SK-N-SH (cell line): ENCODE results near the gene EFCAB12. TPM values are rescaled to one million over a fixed set of nuclear protein-coding genes. Genes with fewer than 3 reads are reported as not detected.

Experiments used
- CTCF ChIA-PET: fragments of 300-600, 350-600 bp; formaldehyde crosslinking; extraction: SDS; loops from one replicate; lab custom pipeline; 2021; lab: Yijun Ruan, JAX
- POLR2A ChIA-PET: fragments of 350-600 bp; sonication (Branson Sonifier 250); formaldehyde crosslinking; extraction: SDS; loops from one replicate; lab custom pipeline; 2020; ENCODE audit warnings: antibody characterized with exemption, inconsistent platforms; lab: Yijun Ruan, JAX
- DNase-seq: peaks from one replicate; pipeline ENCODE4 v3.0.0; 2012
- H2AFZ ChIP-seq: fragments of 200-600 bp; sonication (generic); 2 replicates; pipeline ENCODE4 v1.8.1; 2016; ENCODE audit warnings: antibody characterized with exemption, mild to moderate bottlenecking, low read depth
- H3F3A ChIP-seq: fragments of 200-600 bp; sonication (generic); replicated peaks from 2 replicates; pipeline ENCODE3; 2016; ENCODE audit warnings: antibody characterized with exemption, mild to moderate bottlenecking; ENCODE audit not compliant: insufficient read depth
- H3K27ac ChIP-seq, 2 experiments: fragments of 200-500 bp in 1 of 2; fragments of 200-600 bp in 1 of 2; sonication (Bioruptor generic) in 1 of 2; sonication (generic), shearing (Covaris generic) in 1 of 2; 2 replicates each; pipeline versions ENCODE4 v1.5.1 to v1.6.1; 2014 to 2016; ENCODE audit warnings: low read depth in 2 of 2, inconsistent platforms in 1 of 2, low read length in 1 of 2, mild to moderate bottlenecking in 1 of 2, mixed read lengths in 1 of 2
- H3K27me3 ChIP-seq: fragments of 200-600 bp; sonication (generic), shearing (Covaris generic); 2 replicates; pipeline ENCODE4 v1.6.1; 2016; ENCODE audit warnings: mixed run types; ENCODE audit not compliant: insufficient read depth
- H3K36me3 ChIP-seq, 2 experiments: fragments of 200-500 bp in 1 of 2; fragments of 200-600 bp in 1 of 2; sonication (Bioruptor generic) in 1 of 2; sonication (generic) in 1 of 2; replicated peaks in 1 of 2; 2 replicates each; pipeline versions ENCODE3 to v1.5.1; 2014 to 2016; ENCODE audit warnings: low read length in 1 of 2, mild to moderate bottlenecking in 1 of 2; ENCODE audit not compliant: insufficient read depth in 2 of 2, control insufficient read depth in 1 of 2
- H3K4me1 ChIP-seq, 2 experiments: fragments of 200-500 bp in 1 of 2; fragments of 200-600 bp in 1 of 2; sonication (Bioruptor generic) in 1 of 2; sonication (generic), shearing (Covaris generic) in 1 of 2; 2 replicates each; pipeline versions ENCODE4 v1.5.1 to v1.6.1; 2014 to 2016; ENCODE audit warnings: low read depth in 1 of 2, low read length in 1 of 2, mixed run types in 1 of 2; ENCODE audit not compliant: insufficient read depth in 2 of 2, control insufficient read depth in 1 of 2
- H3K4me2 ChIP-seq: fragments of 200-600 bp; sonication (generic), shearing (Covaris generic); 2 replicates; pipeline ENCODE4 v1.6.1; 2017; ENCODE audit warnings: mixed run types
- H3K4me3 ChIP-seq, 2 experiments: fragments of 200-500 bp in 1 of 2; fragments of 200-600 bp in 1 of 2; sonication (Bioruptor generic) in 1 of 2; sonication (generic), shearing (Covaris generic) in 1 of 2; 2 replicates each; pipeline versions ENCODE4 v1.5.1 to v1.8.1; 2014 to 2016; ENCODE audit warnings: low read depth in 2 of 2, inconsistent platforms in 1 of 2, low read length in 1 of 2, mild to moderate bottlenecking in 1 of 2, mixed read lengths in 1 of 2, moderate library complexity in 1 of 2
- H3K79me2 ChIP-seq: fragments of 200-600 bp; sonication (generic); 2 replicates; pipeline ENCODE4 v1.8.1; 2017; ENCODE audit warnings: mild to moderate bottlenecking; ENCODE audit not compliant: insufficient read depth
- H3K9ac ChIP-seq: fragments of 200-600 bp; sonication (generic); 2 replicates; pipeline ENCODE4 v1.6.1; 2017; ENCODE audit warnings: mixed run types
- H3K9me2 ChIP-seq: fragments of 200-600 bp; sonication (generic); 2 replicates; pipeline ENCODE4 v1.6.1; 2017; ENCODE audit warnings: mixed run types
- H3K9me3 ChIP-seq: fragments of 200-600 bp; sonication (generic); 2 replicates; pipeline ENCODE4 v1.6.1; 2017; ENCODE audit warnings: mixed run types, mild to moderate bottlenecking, moderate library complexity
- H4K20me1 ChIP-seq: fragments of 200-600 bp; sonication (generic); 2 replicates; pipeline ENCODE4 v1.6.1; 2017; ENCODE audit warnings: mild to moderate bottlenecking, mixed run types; ENCODE audit not compliant: insufficient read depth
- CHD2 ChIP-seq: fragments of 150-350 bp; IDR thresholded peaks from 2 replicates; pipeline ENCODE4 v1.6.1; 2018; ENCODE audit warnings: low read length; ENCODE audit not compliant: partially characterized antibody
- FOSL2 ChIP-seq: IDR thresholded peaks from 2 replicates; pipeline ENCODE4 v1.4.0; 2012; ENCODE audit warnings: low read depth, mild to moderate bottlenecking, moderate library complexity, borderline replicate concordance
- GATA2 ChIP-seq: sonication (generic); formaldehyde crosslinking; IDR thresholded peaks from 2 replicates; pipeline ENCODE4 v1.5.0; 2020; ENCODE audit warnings: mild to moderate bottlenecking, missing genetic modification reagents
- MXI1 ChIP-seq: IDR thresholded peaks from 2 replicates; pipeline ENCODE4 v1.6.1; 2012; ENCODE audit warnings: mild to moderate bottlenecking, low read depth, low read length, improper control_type of control experiment
- NRF1 ChIP-seq: IDR thresholded peaks from 2 replicates; pipeline ENCODE4 v1.6.1; 2012; ENCODE audit warnings: low read depth, mild to moderate bottlenecking, low read length
- RAD21 ChIP-seq: IDR thresholded peaks from 2 replicates; pipeline ENCODE4 v1.6.1; 2012; ENCODE audit warnings: mild to moderate bottlenecking, low read length
- RFX5 ChIP-seq: IDR thresholded peaks from 2 replicates; pipeline ENCODE4 v1.6.1; 2012; ENCODE audit warnings: mild to moderate bottlenecking, improper control_type of control experiment, low read length
- RXRA ChIP-seq: IDR thresholded peaks from 2 replicates; pipeline ENCODE4 v1.4.0; 2012; ENCODE audit warnings: low read depth, mild to moderate bottlenecking, borderline replicate concordance
- SMC3 ChIP-seq: IDR thresholded peaks from 2 replicates; pipeline ENCODE4 v1.6.1; 2012; ENCODE audit warnings: low read depth, low read length, improper control_type of control experiment
- TAF1 ChIP-seq: IDR thresholded peaks from 2 replicates; pipeline ENCODE4 v1.6.1; 2012; ENCODE audit warnings: low read depth, mild to moderate bottlenecking, low read length, moderate library complexity, borderline replicate concordance
- TEAD4 ChIP-seq: IDR thresholded peaks from 2 replicates; pipeline ENCODE4 v1.4.0; 2012; ENCODE audit warnings: mild to moderate bottlenecking, borderline replicate concordance; ENCODE audit not compliant: insufficient read depth
- WGBS: methylation state at CpG from one replicate; pipeline ENCODE4 v1.1.6; 2017; ENCODE audit warnings: low lambda C conversion rate; 5-methylcytosine and 5-hydroxymethylcytosine counted together
- polyA plus RNA-seq, 3 experiments: library from polyadenylated mRNA; depleted of rRNA; stranded (reverse); fragments of >200 nt; gene quantifications; 2 replicates each; pipeline ENCODE4 v1.2.3, GENCODE V29; 2012
- TF ChIP-seq, protein P1 (sequence below): IDR thresholded peaks from 2 replicates; pipeline ENCODE4 v1.4.0; 2012; ENCODE audit warnings: low read depth
- TF ChIP-seq, protein P2 (sequence below): fragments of 150-350 bp; IDR thresholded peaks from 2 replicates; pipeline ENCODE4 v1.6.1; 2017; ENCODE audit warnings: antibody characterized with exemption, low read length, low read depth, borderline replicate concordance
- TF ChIP-seq, protein P3 (sequence below): IDR thresholded peaks from 2 replicates; pipeline ENCODE4; 2012
- TF ChIP-seq, protein P4 (sequence below): fragments of 150-350 bp; IDR thresholded peaks from 2 replicates; pipeline ENCODE4 v1.6.1; 2016; ENCODE audit warnings: mild to moderate bottlenecking, low read depth, low read length
- TF ChIP-seq, protein P5 (sequence below): IDR thresholded peaks from 2 replicates; pipeline ENCODE4 v1.6.1; 2012; ENCODE audit warnings: mild to moderate bottlenecking, low read depth, low read length, moderate library complexity

The EFCAB12 gene
- polyA plus RNA-seq, 1 of the 3 experiments (the other 2 are of a cell fraction), result 0.38 TPM

DNA sequence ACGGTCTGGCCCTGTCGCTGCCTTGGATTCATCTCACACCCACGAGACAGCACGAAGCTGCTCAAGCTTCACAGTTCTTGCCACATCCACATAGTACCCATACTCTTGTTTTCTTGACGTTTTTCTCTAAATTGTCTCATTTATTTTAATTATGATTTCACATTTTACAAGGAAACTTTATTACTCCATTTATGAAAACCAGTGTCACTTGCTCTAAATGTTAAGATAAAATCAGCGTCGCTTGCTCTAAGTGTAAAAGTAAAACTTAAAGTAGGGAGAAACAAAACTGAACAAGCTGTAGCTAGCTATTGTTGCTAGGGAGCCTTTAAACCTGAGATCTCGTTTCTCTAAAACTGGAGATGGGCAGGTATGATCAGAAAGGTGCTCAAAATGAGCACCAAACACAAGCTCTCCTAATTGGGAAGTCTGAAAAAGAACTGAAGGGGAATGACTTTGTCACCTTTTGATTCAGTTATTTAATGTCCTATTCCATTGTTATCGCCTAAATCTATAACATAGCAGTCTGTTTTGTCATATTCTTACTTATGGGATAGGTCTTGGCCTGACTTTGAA, 12.3 kb upstream of the EFCAB12 start:
- Histone ChIP-seq H2AFZ (peak overlapping the region; percentile 57), H3K4me1 (peaks cover 19 to 31% of the 10 kb centered on the region in 2 experiments; a peak in 3 of 4 replicates), H4K20me1 (no peaks in the 10 kb centered on the region), H3K27ac (peak overlapping the region; percentile 83 to 91), H3K9me3 (no peaks in the 10 kb centered on the region), H3F3A (peaks cover 13% of the 10 kb centered on the region), H3K4me3 (peak overlapping the region; percentile 82 to 93), H3K79me2 (peaks cover 65% of the 10 kb centered on the region)
- WGBS, result 6% methylated on average over 9 of the region's 9 CpGs
- CTCF ChIA-PET, result interaction anchor here (1.0 to 1.1 kb wide), 2 partner anchors 31 to 124 kb away, joined by 3 read pairs; a partner anchor contains a TSS
- POLR2A ChIA-PET, result interaction anchor here (1.0 to 2.3 kb wide), 3 partner anchors 11 to 125 kb away, joined by 3 to 12 read pairs (median 3); partner anchors contain the start of gene EFCAB12
- DNase-seq, result no peak
- TF ChIP-seq, protein P1, sequence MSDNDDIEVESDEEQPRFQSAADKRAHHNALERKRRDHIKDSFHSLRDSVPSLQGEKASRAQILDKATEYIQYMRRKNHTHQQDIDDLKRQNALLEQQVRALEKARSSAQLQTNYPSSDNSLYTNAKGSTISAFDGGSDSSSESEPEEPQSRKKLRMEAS, result peak; percentile 82; the same call in 1 of the 2 replicates
- TF ChIP-seq GATA2 (CRISPR knock-in tag) (0 out of 2 replicates have a peak, but pooled peaks have one; percentile 7), CHD2 (peak; percentile 9), SMC3 (no peak)
- TF ChIP-seq, all 33 proteins: peak for 3
- Histone ChIP-seq H3K9me2 (no peaks in the 10 kb centered on the region), H3K36me3 (peaks cover 25% of the 10 kb centered on the region in 2 experiments), H3K4me2 (peak overlapping the region; percentile 85), H3K27me3 (no peaks in the 10 kb centered on the region), H3K9ac (peak overlapping the region; percentile 78)

DNA sequence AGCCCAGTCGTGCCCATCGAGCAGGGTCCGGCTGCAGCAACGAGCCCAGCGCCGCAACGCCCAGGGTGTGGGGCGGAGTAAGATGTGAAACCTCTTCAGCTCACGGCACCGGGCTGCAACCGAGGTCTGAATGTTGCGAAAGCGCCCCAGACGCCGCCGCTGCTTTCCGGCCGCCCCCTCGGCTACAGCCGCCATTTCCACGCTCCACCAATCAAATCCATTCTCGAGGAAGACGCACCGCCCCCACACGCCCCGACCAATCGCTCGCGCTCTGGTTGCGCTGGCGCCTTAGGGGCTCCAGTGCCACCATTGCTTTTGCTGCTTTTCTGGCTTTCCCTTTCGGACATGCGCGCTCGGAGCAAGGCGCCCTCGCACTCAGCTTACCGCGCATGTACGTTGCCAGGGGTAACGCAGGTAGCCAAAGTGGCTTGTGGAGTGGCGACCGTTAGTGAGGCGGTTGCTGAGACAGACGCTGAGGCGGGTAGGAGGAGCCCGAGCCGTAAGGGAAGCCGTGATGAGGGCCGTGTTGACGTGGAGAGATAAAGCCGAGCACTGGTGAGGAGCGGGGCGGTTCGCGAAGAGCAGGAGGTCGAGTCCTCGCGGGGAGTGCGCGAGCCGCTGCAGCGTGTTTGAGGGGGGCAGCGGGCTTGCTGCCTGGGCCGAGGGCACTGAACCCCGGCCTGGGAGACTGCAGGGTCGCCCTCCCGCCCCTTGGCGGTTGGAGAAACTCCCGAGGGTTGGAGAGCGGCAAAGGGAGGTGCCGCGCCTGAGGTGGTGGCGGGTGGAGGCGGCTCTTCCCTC, 11.6 kb upstream of the EFCAB12 start, which contains the start of the genes IFT122 and MBD4:
Gene IFT122, plus strand, starts transcription at position 408 of the 801 bp plus-strand sequence. Its CDS starts 107 bp downstream, at position 515.
Gene MBD4, minus strand, starts transcription at position 132 of the 801 bp plus-strand sequence. Its CDS starts 115 bp downstream, at position 17.
- peak within 1 kb of the TSS; percentile 82 to 93 for H3K4me3 ChIP-seq
- H3K27ac ChIP-seq, result peak within 1 kb of the TSS; percentile 83 to 91
- ChIA-PET POLR2A (interaction anchor here (0.7 to 2.3 kb wide), 5 partner anchors 9 to 163 kb away, joined by 3 to 12 read pairs (median 3); partner anchors contain the start of gene EFCAB12), CTCF (interaction anchor here (1.0 to 1.1 kb wide), 2 partner anchors 31 to 123 kb away, joined by 3 read pairs; a partner anchor contains a TSS)
- H3K9ac ChIP-seq, result peak within 1 kb of the TSS; percentile 92
- peaks cover 19 to 31% of the 10 kb centered on the region in 2 experiments; a peak in 3 of 4 replicates for H3K4me1 ChIP-seq
- H3K4me2 ChIP-seq, result peak within 1 kb of the TSS; percentile 85
- H3K79me2 ChIP-seq, result peaks cover 61% of the 10 kb centered on the region
- H3K36me3 ChIP-seq, result peaks cover 30 to 32% of the 10 kb centered on the region in 2 experiments
- no peaks in the 10 kb centered on the region for H3K27me3 ChIP-seq
- DNase-seq, result peak; percentile 97
- peaks cover 13% of the 10 kb centered on the region for H3F3A ChIP-seq
- H4K20me1 ChIP-seq, result no peaks in the 10 kb centered on the region
- H3K9me3 ChIP-seq, result no peaks in the 10 kb centered on the region
- 3% methylated on average over 20 of the region's 75 CpGs for WGBS
- peak within 1 kb of the TSS; percentile 90 for H2AFZ ChIP-seq
- no peaks in the 10 kb centered on the region for H3K9me2 ChIP-seq
- TF ChIP-seq, protein P2, sequence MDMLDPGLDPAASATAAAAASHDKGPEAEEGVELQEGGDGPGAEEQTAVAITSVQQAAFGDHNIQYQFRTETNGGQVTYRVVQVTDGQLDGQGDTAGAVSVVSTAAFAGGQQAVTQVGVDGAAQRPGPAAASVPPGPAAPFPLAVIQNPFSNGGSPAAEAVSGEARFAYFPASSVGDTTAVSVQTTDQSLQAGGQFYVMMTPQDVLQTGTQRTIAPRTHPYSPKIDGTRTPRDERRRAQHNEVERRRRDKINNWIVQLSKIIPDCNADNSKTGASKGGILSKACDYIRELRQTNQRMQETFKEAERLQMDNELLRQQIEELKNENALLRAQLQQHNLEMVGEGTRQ, result no peak
- no peak for TF ChIP-seq FOSL2
- TF ChIP-seq, protein P3, sequence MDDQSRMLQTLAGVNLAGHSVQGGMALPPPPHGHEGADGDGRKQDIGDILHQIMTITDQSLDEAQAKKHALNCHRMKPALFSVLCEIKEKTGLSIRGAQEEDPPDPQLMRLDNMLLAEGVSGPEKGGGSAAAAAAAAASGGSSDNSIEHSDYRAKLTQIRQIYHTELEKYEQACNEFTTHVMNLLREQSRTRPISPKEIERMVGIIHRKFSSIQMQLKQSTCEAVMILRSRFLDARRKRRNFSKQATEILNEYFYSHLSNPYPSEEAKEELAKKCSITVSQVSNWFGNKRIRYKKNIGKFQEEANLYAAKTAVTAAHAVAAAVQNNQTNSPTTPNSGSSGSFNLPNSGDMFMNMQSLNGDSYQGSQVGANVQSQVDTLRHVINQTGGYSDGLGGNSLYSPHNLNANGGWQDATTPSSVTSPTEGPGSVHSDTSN, result 0 out of 2 replicates have a peak, but pooled peaks have one; percentile 10
- peak; percentile 8 for TF ChIP-seq CHD2
- peak; percentile 69 for TF ChIP-seq TAF1
- TF ChIP-seq, protein P4, sequence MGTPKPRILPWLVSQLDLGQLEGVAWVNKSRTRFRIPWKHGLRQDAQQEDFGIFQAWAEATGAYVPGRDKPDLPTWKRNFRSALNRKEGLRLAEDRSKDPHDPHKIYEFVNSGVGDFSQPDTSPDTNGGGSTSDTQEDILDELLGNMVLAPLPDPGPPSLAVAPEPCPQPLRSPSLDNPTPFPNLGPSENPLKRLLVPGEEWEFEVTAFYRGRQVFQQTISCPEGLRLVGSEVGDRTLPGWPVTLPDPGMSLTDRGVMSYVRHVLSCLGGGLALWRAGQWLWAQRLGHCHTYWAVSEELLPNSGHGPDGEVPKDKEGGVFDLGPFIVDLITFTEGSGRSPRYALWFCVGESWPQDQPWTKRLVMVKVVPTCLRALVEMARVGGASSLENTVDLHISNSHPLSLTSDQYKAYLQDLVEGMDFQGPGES, result peak; percentile 38; the same call in 1 of the 2 replicates
- peak; percentile 74 for TF ChIP-seq RFX5
- no peak for TF ChIP-seq TEAD4
- peak; percentile 94 for TF ChIP-seq MXI1
- TF ChIP-seq RXRA, result no peak
- TF ChIP-seq RAD21, result no peak
- TF ChIP-seq NRF1, result peak; percentile 82
- TF ChIP-seq, protein P5, sequence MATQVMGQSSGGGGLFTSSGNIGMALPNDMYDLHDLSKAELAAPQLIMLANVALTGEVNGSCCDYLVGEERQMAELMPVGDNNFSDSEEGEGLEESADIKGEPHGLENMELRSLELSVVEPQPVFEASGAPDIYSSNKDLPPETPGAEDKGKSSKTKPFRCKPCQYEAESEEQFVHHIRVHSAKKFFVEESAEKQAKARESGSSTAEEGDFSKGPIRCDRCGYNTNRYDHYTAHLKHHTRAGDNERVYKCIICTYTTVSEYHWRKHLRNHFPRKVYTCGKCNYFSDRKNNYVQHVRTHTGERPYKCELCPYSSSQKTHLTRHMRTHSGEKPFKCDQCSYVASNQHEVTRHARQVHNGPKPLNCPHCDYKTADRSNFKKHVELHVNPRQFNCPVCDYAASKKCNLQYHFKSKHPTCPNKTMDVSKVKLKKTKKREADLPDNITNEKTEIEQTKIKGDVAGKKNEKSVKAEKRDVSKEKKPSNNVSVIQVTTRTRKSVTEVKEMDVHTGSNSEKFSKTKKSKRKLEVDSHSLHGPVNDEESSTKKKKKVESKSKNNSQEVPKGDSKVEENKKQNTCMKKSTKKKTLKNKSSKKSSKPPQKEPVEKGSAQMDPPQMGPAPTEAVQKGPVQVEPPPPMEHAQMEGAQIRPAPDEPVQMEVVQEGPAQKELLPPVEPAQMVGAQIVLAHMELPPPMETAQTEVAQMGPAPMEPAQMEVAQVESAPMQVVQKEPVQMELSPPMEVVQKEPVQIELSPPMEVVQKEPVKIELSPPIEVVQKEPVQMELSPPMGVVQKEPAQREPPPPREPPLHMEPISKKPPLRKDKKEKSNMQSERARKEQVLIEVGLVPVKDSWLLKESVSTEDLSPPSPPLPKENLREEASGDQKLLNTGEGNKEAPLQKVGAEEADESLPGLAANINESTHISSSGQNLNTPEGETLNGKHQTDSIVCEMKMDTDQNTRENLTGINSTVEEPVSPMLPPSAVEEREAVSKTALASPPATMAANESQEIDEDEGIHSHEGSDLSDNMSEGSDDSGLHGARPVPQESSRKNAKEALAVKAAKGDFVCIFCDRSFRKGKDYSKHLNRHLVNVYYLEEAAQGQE, result 0 out of 2 replicates have a peak, but pooled peaks have one; percentile 47
